Cardiac muscle cell (in vitro differentiated cells and primary cell): ENCODE measurements around the gene PRND. TPM values are rescaled to one million over a fixed set of nuclear protein-coding genes. Genes with fewer than 3 reads are reported as not detected.

Experiments used
- DNase-seq, 2 donors: peaks; one replicate each; pipeline versions ENCODE4 v3.0.0 to v3.0.0-alpha.2; 2010 to 2017; ENCODE audit warnings: low read depth in 1 of 2, low spot score in 1 of 2
- H3K27ac ChIP-seq: fragments of 200-600 bp; sonication (generic); 2 replicates; pipeline ENCODE4 v1.5.1; 2016
- H3K27me3 ChIP-seq: fragments of 200-600 bp; sonication (generic); 2 replicates; pipeline ENCODE4 v1.6.0; 2016; ENCODE audit warnings: control low read depth
- H3K36me3 ChIP-seq: fragments of 200-600 bp; sonication (generic); 2 replicates; pipeline ENCODE4 v1.5.1; 2016; ENCODE audit warnings: control low read depth
- H3K4me1 ChIP-seq: fragments of 200-600 bp; sonication (generic); 2 replicates; pipeline ENCODE4 v1.8.1; 2017; ENCODE audit warnings: low read depth, mild to moderate bottlenecking, mixed run types
- H3K4me3 ChIP-seq: fragments of 200-600 bp; sonication (generic); 2 replicates; pipeline ENCODE4 v1.5.1; 2016; ENCODE audit warnings: mild to moderate bottlenecking
- H3K9me3 ChIP-seq: fragments of 200-600 bp; sonication (generic); 2 replicates; pipeline ENCODE4 v1.5.1; 2017; ENCODE audit warnings: low read depth, mild to moderate bottlenecking, control low read depth
- polyA plus RNA-seq: library from polyadenylated mRNA; unstranded; fragments of >200 nt; fragmentation: Nextera tagmentation; extraction: Ambion mirVana; gene quantifications from 2 replicates; pipeline ENCODE4 v1.2.1, GENCODE V29; 2016
- total RNA-seq: library from RNA; depleted of rRNA; stranded (reverse); fragments of >200 nt; gene quantifications from 2 replicates; pipeline ENCODE4 v1.2.3, GENCODE V29; 2016
- TF ChIP-seq, protein P1 (sequence below): IDR thresholded peaks from 2 replicates; pipeline ENCODE4 v1.5.1; 2012; ENCODE audit warnings: low read depth, mild to moderate bottlenecking, low read length

PRND gene
- total and polyA plus RNA-seq, 2 experiments from 2014 or later, result 0.39 TPM; not detected in 1

GRCh38 chr20:4763261-4763660, 41.6 kb downstream of the PRND start:
- Histone ChIP-seq H3K9me3 (no peaks in the 10 kb centered on the region), H3K27me3 (peaks cover 20% of the 10 kb centered on the region), H3K27ac (no peak overlapping the region), H3K4me1 (no peaks in the 10 kb centered on the region), H3K36me3 (no peaks in the 10 kb centered on the region), H3K4me3 (no peak overlapping the region)
- DNase-seq, result no peak
- TF ChIP-seq, protein P1, sequence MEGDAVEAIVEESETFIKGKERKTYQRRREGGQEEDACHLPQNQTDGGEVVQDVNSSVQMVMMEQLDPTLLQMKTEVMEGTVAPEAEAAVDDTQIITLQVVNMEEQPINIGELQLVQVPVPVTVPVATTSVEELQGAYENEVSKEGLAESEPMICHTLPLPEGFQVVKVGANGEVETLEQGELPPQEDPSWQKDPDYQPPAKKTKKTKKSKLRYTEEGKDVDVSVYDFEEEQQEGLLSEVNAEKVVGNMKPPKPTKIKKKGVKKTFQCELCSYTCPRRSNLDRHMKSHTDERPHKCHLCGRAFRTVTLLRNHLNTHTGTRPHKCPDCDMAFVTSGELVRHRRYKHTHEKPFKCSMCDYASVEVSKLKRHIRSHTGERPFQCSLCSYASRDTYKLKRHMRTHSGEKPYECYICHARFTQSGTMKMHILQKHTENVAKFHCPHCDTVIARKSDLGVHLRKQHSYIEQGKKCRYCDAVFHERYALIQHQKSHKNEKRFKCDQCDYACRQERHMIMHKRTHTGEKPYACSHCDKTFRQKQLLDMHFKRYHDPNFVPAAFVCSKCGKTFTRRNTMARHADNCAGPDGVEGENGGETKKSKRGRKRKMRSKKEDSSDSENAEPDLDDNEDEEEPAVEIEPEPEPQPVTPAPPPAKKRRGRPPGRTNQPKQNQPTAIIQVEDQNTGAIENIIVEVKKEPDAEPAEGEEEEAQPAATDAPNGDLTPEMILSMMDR, result no peak

DNA sequence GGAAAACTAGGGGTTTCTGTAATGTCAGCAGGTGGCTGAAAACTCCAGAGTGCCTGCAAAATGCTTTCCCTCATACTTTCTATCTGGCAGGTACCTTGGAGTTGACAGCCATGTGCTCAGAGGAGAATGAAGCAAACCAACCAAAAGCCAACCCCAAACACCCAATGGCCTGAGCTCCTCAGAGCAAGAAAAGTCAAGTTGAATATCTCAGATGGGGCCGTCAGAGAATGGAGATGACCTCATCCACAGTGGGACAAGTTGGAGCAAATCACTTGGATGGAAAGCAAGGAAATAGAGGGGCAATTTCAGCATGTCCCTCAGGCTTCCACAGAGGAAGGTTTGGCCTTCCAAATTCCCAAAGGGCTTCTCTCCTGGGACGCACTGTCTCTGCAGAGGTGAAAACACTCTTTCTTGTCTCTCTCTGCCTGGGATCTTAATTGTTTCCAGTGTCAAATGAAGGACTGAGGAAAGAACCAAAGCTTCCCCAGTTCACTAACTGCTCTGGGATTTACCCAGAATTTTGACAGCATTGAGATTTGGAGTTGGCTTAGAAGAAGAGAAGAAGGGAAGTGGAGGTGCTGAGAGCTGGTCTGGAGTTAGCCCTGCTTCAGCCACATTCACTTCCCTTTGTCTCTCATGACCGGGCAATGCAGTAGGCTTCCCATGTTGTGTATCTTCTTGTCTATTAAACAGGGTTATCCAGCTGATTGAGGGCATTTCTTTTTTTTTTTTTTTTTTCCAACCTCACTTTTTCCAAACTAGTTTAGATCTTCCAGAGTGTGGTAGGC, 42.2 kb downstream of the PRND start:
- H3K4me3 ChIP-seq, result no peak overlapping the region
- H3K36me3 ChIP-seq, result no peaks in the 10 kb centered on the region
- no peaks in the 10 kb centered on the region for H3K4me1 ChIP-seq
- H3K27ac ChIP-seq, result no peak overlapping the region
- no peaks in the 10 kb centered on the region for H3K9me3 ChIP-seq
- TF ChIP-seq, protein P1, result no peak
- DNase-seq, result no peak
- H3K27me3 ChIP-seq, result peaks cover 20% of the 10 kb centered on the region

DNA sequence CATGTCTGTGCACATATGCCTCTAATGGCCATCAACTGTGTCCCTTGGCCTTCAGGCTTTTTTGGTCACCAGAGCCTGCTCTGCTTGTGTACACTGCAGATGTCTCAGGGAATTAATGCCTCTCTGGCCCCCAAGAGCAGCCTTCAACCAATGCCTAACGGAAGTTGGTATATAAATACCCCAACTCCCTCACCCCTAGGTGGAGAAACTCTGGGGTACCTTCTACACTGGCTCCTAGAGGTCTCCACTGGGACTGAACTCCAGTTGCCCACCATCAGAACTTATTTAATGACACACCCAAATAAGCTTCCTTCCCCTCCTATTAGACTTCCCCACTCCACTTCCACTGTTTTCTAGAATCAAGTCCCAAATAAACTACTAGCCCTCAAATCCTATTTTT, 43.1 kb downstream of the PRND start:
- H3K9me3 ChIP-seq, result no peaks in the 10 kb centered on the region
- no peaks in the 10 kb centered on the region for H3K4me1 ChIP-seq
- H3K27me3 ChIP-seq, result peaks cover 20% of the 10 kb centered on the region
- no peak overlapping the region for H3K4me3 ChIP-seq
- TF ChIP-seq, protein P1, result no peak
- H3K27ac ChIP-seq, result no peak overlapping the region
- DNase-seq, result no peak
- no peaks in the 10 kb centered on the region for H3K36me3 ChIP-seq

GRCh38 chr20:4765681-4766080, 44.0 kb downstream of the PRND start:
- Histone ChIP-seq H3K4me1 (no peaks in the 10 kb centered on the region), H3K27me3 (peaks cover 19% of the 10 kb centered on the region), H3K4me3 (no peak overlapping the region), H3K36me3 (no peaks in the 10 kb centered on the region), H3K27ac (no peak overlapping the region), H3K9me3 (no peaks in the 10 kb centered on the region)
- DNase-seq, result no peak
- TF ChIP-seq, protein P1, result no peak

- DNase-seq, result no peak
- no peaks in the 10 kb centered on the region for H3K9me3 ChIP-seq
- no peak overlapping the region for H3K27ac ChIP-seq
- TF ChIP-seq, protein P1, result no peak
- H3K36me3 ChIP-seq, result no peaks in the 10 kb centered on the region
- no peaks in the 10 kb centered on the region for H3K4me1 ChIP-seq
- peaks cover 10% of the 10 kb centered on the region for H3K27me3 ChIP-seq
- H3K4me3 ChIP-seq, result no peak overlapping the region
Measured at GRCh38 chr20:4766631-4767030, 44.9 kb downstream of the PRND start.
